SK-N-SH treated with all-trans-retinoic acid at 6 μM for 48 hours (cell line): ENCODE data around the gene ZNF384.

ENCODE experiments used
- ATAC-seq: fragments of 200-7000 bp; cut with Tn5 transposase; 3 replicates; pipeline ENCODE4 v1.9.1; 2020; ENCODE audit warnings: mild to moderate bottlenecking, moderate library complexity
- ARNTL ChIP-seq: fragments of 450-650 bp; formaldehyde crosslinking; IDR thresholded peaks from 2 replicates; pipeline ENCODE4 v1.5.0; 2020; ENCODE audit warnings: low read depth, mild to moderate bottlenecking, moderate library complexity, borderline replicate concordance
- BACH2 ChIP-seq: fragments of 250-450 bp; sonication (Bioruptor Pico); IDR thresholded peaks from 2 replicates; pipeline ENCODE4 v1.9.0; 2021; ENCODE audit warnings: mild to moderate bottlenecking, borderline replicate concordance
- CREB5 ChIP-seq: fragments of 250-450 bp; sonication (Bioruptor Pico); IDR thresholded peaks from 2 replicates; pipeline ENCODE4 v1.5.1; 2020; ENCODE audit warnings: low read depth, mild to moderate bottlenecking, moderate library complexity
- CSDC2 ChIP-seq: fragments of 250-450 bp; sonication (Bioruptor Pico); IDR thresholded peaks from 2 replicates; pipeline ENCODE4 v1.5.0; 2020; ENCODE audit warnings: mild to moderate bottlenecking, moderate library complexity
- CSRNP3 ChIP-seq: fragments of 250-450 bp; sonication (Bioruptor Pico); IDR thresholded peaks from 2 replicates; pipeline ENCODE4 v1.5.1; 2021; ENCODE audit warnings: mild to moderate bottlenecking, moderate library complexity
- ESRRG ChIP-seq: fragments of 250-450 bp; sonication (Bioruptor Pico); IDR thresholded peaks from 2 replicates; pipeline ENCODE4 v1.6.1; 2021; ENCODE audit warnings: mild to moderate bottlenecking
- GLIS3 ChIP-seq: fragments of 250-450 bp; sonication (Bioruptor Pico); IDR thresholded peaks from 2 replicates; pipeline ENCODE4 v1.5.0; 2020; ENCODE audit warnings: mild to moderate bottlenecking, moderate library complexity
- ISL1 ChIP-seq: fragments of 250-450 bp; sonication (Bioruptor Pico); IDR thresholded peaks from 2 replicates; pipeline ENCODE4 v2.1.2; 2022; ENCODE audit warnings: mild to moderate bottlenecking, moderate library complexity
- OSR1 ChIP-seq: fragments of 250-450 bp; sonication (Bioruptor Pico); IDR thresholded peaks from 2 replicates; pipeline ENCODE4 v1.8.0; 2022; ENCODE audit warnings: moderate library complexity, mild to moderate bottlenecking, inconsistent platforms
- PPARA ChIP-seq: fragments of 250-450 bp; sonication (Bioruptor Pico); IDR thresholded peaks from 2 replicates; pipeline ENCODE4 v1.5.0; 2020; ENCODE audit warnings: mild to moderate bottlenecking, borderline replicate concordance
- RARB ChIP-seq: fragments of 250-450 bp; sonication (Bioruptor Pico); IDR thresholded peaks from 2 replicates; pipeline ENCODE4 v1.8.0; 2021; ENCODE audit warnings: mild to moderate bottlenecking, moderate library complexity
- TCF4 ChIP-seq: fragments of 250-450 bp; sonication (Bioruptor Pico); IDR thresholded peaks from 2 replicates; pipeline ENCODE4 v1.8.0; 2021; ENCODE audit warnings: mild to moderate bottlenecking, moderate library complexity, borderline replicate concordance
- TOX ChIP-seq: fragments of 250-450 bp; sonication (Bioruptor Pico); IDR thresholded peaks from 2 replicates; pipeline ENCODE4 v1.8.0; 2021; ENCODE audit warnings: mild to moderate bottlenecking, moderate library complexity, borderline replicate concordance
- TSHZ2 ChIP-seq: fragments of 250-450 bp; sonication (Bioruptor Pico); IDR thresholded peaks from 2 replicates; pipeline ENCODE4 v1.5.0; 2020; ENCODE audit warnings: mild to moderate bottlenecking, moderate library complexity
- ZC3H10 ChIP-seq: fragments of 250-450 bp; sonication (Bioruptor Pico); IDR thresholded peaks from 2 replicates; pipeline ENCODE4 v1.5.1; 2021; ENCODE audit warnings: mild to moderate bottlenecking, moderate library complexity
- ZFP3 ChIP-seq: fragments of 250-450 bp; sonication (Bioruptor Pico); IDR thresholded peaks from 2 replicates; pipeline ENCODE4 v1.5.0; 2020; ENCODE audit warnings: mild to moderate bottlenecking, moderate library complexity
- ZFP30 ChIP-seq: fragments of 450-650 bp; formaldehyde crosslinking; IDR thresholded peaks from 2 replicates; pipeline ENCODE4 v1.5.0; 2022; ENCODE audit warnings: mild to moderate bottlenecking, moderate library complexity
- ZNF565 ChIP-seq: fragments of 450-650 bp; formaldehyde crosslinking; conservative IDR thresholded peaks from 2 replicates; pipeline ENCODE4 v1.5.0; 2020; ENCODE audit warnings: low read depth, mild to moderate bottlenecking, moderate library complexity
- ZNF70 ChIP-seq: fragments of 450-650 bp; formaldehyde crosslinking; IDR thresholded peaks from 2 replicates; pipeline ENCODE4 v1.5.0; 2020; ENCODE audit warnings: mild to moderate bottlenecking, moderate library complexity
- ZNF8 ChIP-seq: fragments of 450-650 bp; formaldehyde crosslinking; IDR thresholded peaks from 2 replicates; pipeline ENCODE4 v1.5.0; 2020; ENCODE audit warnings: mild to moderate bottlenecking, moderate library complexity

The ZNF384 gene

GRCh38 chr12:6640497-6640896, 48.7 kb downstream of the ZNF384 start:
- TF ChIP-seq CSDC2 (CRISPR knock-in tag) = no peak
- ATAC-seq = no peak

- no peak for TF ChIP-seq ESRRG (CRISPR knock-in tag)
- TF ChIP-seq TCF4 = no peak
- TF ChIP-seq CREB5 (CRISPR knock-in tag) = no peak
- no peak for TF ChIP-seq PPARA
- TF ChIP-seq OSR1 = no peak
- TF ChIP-seq ZNF8 = no peak
- TF ChIP-seq ZFP30 = no peak
- TF ChIP-seq ZFP3 = no peak
- TF ChIP-seq ARNTL (CRISPR knock-in tag) = no peak
- no peak for TF ChIP-seq ISL1 (CRISPR knock-in tag)
- no peak for TF ChIP-seq TSHZ2 (CRISPR knock-in tag)
- TF ChIP-seq ZNF565 (CRISPR knock-in tag) = no peak
- TF ChIP-seq ZC3H10 (CRISPR knock-in tag) = no peak
- TF ChIP-seq CSDC2 (CRISPR knock-in tag) = no peak
- no peak for TF ChIP-seq TOX
- no peak for TF ChIP-seq RARB (CRISPR knock-in tag)
- no peak for TF ChIP-seq CSRNP3 (CRISPR knock-in tag)
- TF ChIP-seq, all 23 proteins: peak for 0
These were observed 49.9 kb downstream of the ZNF384 start for GRCh38 chr12:6639151-6639801.

GRCh38 chr12:6638305-6638704, 50.9 kb downstream of the ZNF384 start:
- no peak for ATAC-seq
- TF ChIP-seq ZNF8 = no peak

More at GRCh38 chr12:6639151-6639801, 49.9 kb downstream of the ZNF384 start:
- ATAC-seq = no peak

- peak; percentile 16 for ATAC-seq
These were observed 53.2 kb downstream of the ZNF384 start, which contains the start of gene LPAR5 for GRCh38 chr12:6635856-6636531. LPAR5 (minus strand) TSS chr12:6635959; CDS start chr12:6621248, 14,711 bp downstream.

GRCh38 chr12:6635375-6635855, 53.8 kb downstream of the ZNF384 start:
- ATAC-seq = no peak
- TF ChIP-seq ISL1 (CRISPR knock-in tag) (no peak), CSRNP3 (CRISPR knock-in tag) (no peak), RARB (CRISPR knock-in tag) (no peak), GLIS3 (CRISPR knock-in tag) (no peak), ZNF8 (no peak), CREB5 (CRISPR knock-in tag) (no peak), ZNF70 (CRISPR knock-in tag) (no peak), ZNF565 (CRISPR knock-in tag) (no peak), PPARA (no peak), CSDC2 (CRISPR knock-in tag) (no peak), TOX (no peak), ESRRG (CRISPR knock-in tag) (no peak), ZC3H10 (CRISPR knock-in tag) (no peak), BACH2 (no peak), ZFP3 (no peak), TSHZ2 (CRISPR knock-in tag) (no peak), TCF4 (no peak)

More at GRCh38 chr12:6635856-6636531, 53.2 kb downstream of the ZNF384 start, which contains the start of gene LPAR5:
- TF ChIP-seq PPARA = no peak
- no peak for TF ChIP-seq ZNF565 (CRISPR knock-in tag)
- TF ChIP-seq ZNF8 = no peak
- no peak for TF ChIP-seq GLIS3 (CRISPR knock-in tag)
- TF ChIP-seq, all 23 proteins: peak for 0
